SK-N-SH (cell line): Measurements from ENCODE around the gene GALNT18. TPM values are rescaled to one million over a fixed set of nuclear protein-coding genes. Genes with fewer than 3 reads are reported as not detected.

Experiments
- CTCF ChIA-PET: fragments of 300-600, 350-600 bp; formaldehyde crosslinking; extraction: SDS; loops from one replicate; lab custom pipeline; 2021; lab: Yijun Ruan, JAX
- POLR2A ChIA-PET: fragments of 350-600 bp; sonication (Branson Sonifier 250); formaldehyde crosslinking; extraction: SDS; loops from one replicate; lab custom pipeline; 2020; ENCODE audit warnings: antibody characterized with exemption, inconsistent platforms; lab: Yijun Ruan, JAX
- DNase-seq: peaks from one replicate; pipeline ENCODE4 v3.0.0; 2012
- H2AFZ ChIP-seq: fragments of 200-600 bp; sonication (generic); 2 replicates; pipeline ENCODE4 v1.8.1; 2016; ENCODE audit warnings: antibody characterized with exemption, mild to moderate bottlenecking, low read depth
- H3F3A ChIP-seq: fragments of 200-600 bp; sonication (generic); replicated peaks from 2 replicates; pipeline ENCODE3; 2016; ENCODE audit warnings: antibody characterized with exemption, mild to moderate bottlenecking; ENCODE audit not compliant: insufficient read depth
- H3K27ac ChIP-seq, 2 experiments: fragments of 200-500 bp in 1 of 2; fragments of 200-600 bp in 1 of 2; sonication (Bioruptor generic) in 1 of 2; sonication (generic), shearing (Covaris generic) in 1 of 2; 2 replicates each; pipeline versions ENCODE4 v1.5.1 to v1.6.1; 2014 to 2016; ENCODE audit warnings: low read depth in 2 of 2, inconsistent platforms in 1 of 2, low read length in 1 of 2, mild to moderate bottlenecking in 1 of 2, mixed read lengths in 1 of 2
- H3K27me3 ChIP-seq: fragments of 200-600 bp; sonication (generic), shearing (Covaris generic); 2 replicates; pipeline ENCODE4 v1.6.1; 2016; ENCODE audit warnings: mixed run types; ENCODE audit not compliant: insufficient read depth
- H3K36me3 ChIP-seq, 2 experiments: fragments of 200-500 bp in 1 of 2; fragments of 200-600 bp in 1 of 2; sonication (Bioruptor generic) in 1 of 2; sonication (generic) in 1 of 2; replicated peaks in 1 of 2; 2 replicates each; pipeline versions ENCODE3 to v1.5.1; 2014 to 2016; ENCODE audit warnings: low read length in 1 of 2, mild to moderate bottlenecking in 1 of 2; ENCODE audit not compliant: insufficient read depth in 2 of 2, control insufficient read depth in 1 of 2
- H3K4me1 ChIP-seq, 2 experiments: fragments of 200-500 bp in 1 of 2; fragments of 200-600 bp in 1 of 2; sonication (Bioruptor generic) in 1 of 2; sonication (generic), shearing (Covaris generic) in 1 of 2; 2 replicates each; pipeline versions ENCODE4 v1.5.1 to v1.6.1; 2014 to 2016; ENCODE audit warnings: low read depth in 1 of 2, low read length in 1 of 2, mixed run types in 1 of 2; ENCODE audit not compliant: insufficient read depth in 2 of 2, control insufficient read depth in 1 of 2
- H3K4me2 ChIP-seq: fragments of 200-600 bp; sonication (generic), shearing (Covaris generic); 2 replicates; pipeline ENCODE4 v1.6.1; 2017; ENCODE audit warnings: mixed run types
- H3K4me3 ChIP-seq, 2 experiments: fragments of 200-500 bp in 1 of 2; fragments of 200-600 bp in 1 of 2; sonication (Bioruptor generic) in 1 of 2; sonication (generic), shearing (Covaris generic) in 1 of 2; 2 replicates each; pipeline versions ENCODE4 v1.5.1 to v1.8.1; 2014 to 2016; ENCODE audit warnings: low read depth in 2 of 2, inconsistent platforms in 1 of 2, low read length in 1 of 2, mild to moderate bottlenecking in 1 of 2, mixed read lengths in 1 of 2, moderate library complexity in 1 of 2
- H3K79me2 ChIP-seq: fragments of 200-600 bp; sonication (generic); 2 replicates; pipeline ENCODE4 v1.8.1; 2017; ENCODE audit warnings: mild to moderate bottlenecking; ENCODE audit not compliant: insufficient read depth
- H3K9ac ChIP-seq: fragments of 200-600 bp; sonication (generic); 2 replicates; pipeline ENCODE4 v1.6.1; 2017; ENCODE audit warnings: mixed run types
- H3K9me2 ChIP-seq: fragments of 200-600 bp; sonication (generic); 2 replicates; pipeline ENCODE4 v1.6.1; 2017; ENCODE audit warnings: mixed run types
- H3K9me3 ChIP-seq: fragments of 200-600 bp; sonication (generic); 2 replicates; pipeline ENCODE4 v1.6.1; 2017; ENCODE audit warnings: mixed run types, mild to moderate bottlenecking, moderate library complexity
- H4K20me1 ChIP-seq: fragments of 200-600 bp; sonication (generic); 2 replicates; pipeline ENCODE4 v1.6.1; 2017; ENCODE audit warnings: mild to moderate bottlenecking, mixed run types; ENCODE audit not compliant: insufficient read depth
- CHD2 ChIP-seq: fragments of 150-350 bp; IDR thresholded peaks from 2 replicates; pipeline ENCODE4 v1.6.1; 2018; ENCODE audit warnings: low read length; ENCODE audit not compliant: partially characterized antibody
- ELF1 ChIP-seq: IDR thresholded peaks from 2 replicates; pipeline ENCODE4 v1.4.0; 2012
- EZH2phosphoT487 ChIP-seq: fragments of 200-600 bp; sonication (generic); IDR thresholded peaks from 2 replicates; pipeline ENCODE4 v1.6.1; 2017; ENCODE audit warnings: low read depth, mixed run types, mild to moderate bottlenecking, antibody characterized with exemption, moderate library complexity, borderline replicate concordance
- FOXM1 ChIP-seq: IDR thresholded peaks from 2 replicates; pipeline ENCODE4 v1.4.0; 2012; ENCODE audit warnings: low read depth, mild to moderate bottlenecking
- GABPA ChIP-seq: IDR thresholded peaks from 2 replicates; pipeline ENCODE4 v1.4.0; 2012; ENCODE audit warnings: low read depth, mild to moderate bottlenecking
- GATA2 ChIP-seq: sonication (generic); formaldehyde crosslinking; IDR thresholded peaks from 2 replicates; pipeline ENCODE4 v1.5.0; 2020; ENCODE audit warnings: mild to moderate bottlenecking, missing genetic modification reagents
- JUND ChIP-seq: IDR thresholded peaks from 2 replicates; pipeline ENCODE4 v1.4.0; 2012
- MXI1 ChIP-seq: IDR thresholded peaks from 2 replicates; pipeline ENCODE4 v1.6.1; 2012; ENCODE audit warnings: mild to moderate bottlenecking, low read depth, low read length, improper control_type of control experiment
- NFIC ChIP-seq: IDR thresholded peaks from 2 replicates; pipeline ENCODE4 v1.4.0; 2012; ENCODE audit warnings: borderline replicate concordance
- NRF1 ChIP-seq: IDR thresholded peaks from 2 replicates; pipeline ENCODE4 v1.6.1; 2012; ENCODE audit warnings: low read depth, mild to moderate bottlenecking, low read length
- RAD21 ChIP-seq: IDR thresholded peaks from 2 replicates; pipeline ENCODE4 v1.6.1; 2012; ENCODE audit warnings: mild to moderate bottlenecking, low read length
- RFX5 ChIP-seq: IDR thresholded peaks from 2 replicates; pipeline ENCODE4 v1.6.1; 2012; ENCODE audit warnings: mild to moderate bottlenecking, improper control_type of control experiment, low read length
- RXRA ChIP-seq: IDR thresholded peaks from 2 replicates; pipeline ENCODE4 v1.4.0; 2012; ENCODE audit warnings: low read depth, mild to moderate bottlenecking, borderline replicate concordance
- SMC3 ChIP-seq: IDR thresholded peaks from 2 replicates; pipeline ENCODE4 v1.6.1; 2012; ENCODE audit warnings: low read depth, low read length, improper control_type of control experiment
- TAF1 ChIP-seq: IDR thresholded peaks from 2 replicates; pipeline ENCODE4 v1.6.1; 2012; ENCODE audit warnings: low read depth, mild to moderate bottlenecking, low read length, moderate library complexity, borderline replicate concordance
- TCF12 ChIP-seq: IDR thresholded peaks from 2 replicates; pipeline ENCODE4 v1.4.0; 2012
- TEAD4 ChIP-seq: IDR thresholded peaks from 2 replicates; pipeline ENCODE4 v1.4.0; 2012; ENCODE audit warnings: mild to moderate bottlenecking, borderline replicate concordance; ENCODE audit not compliant: insufficient read depth
- YY1 ChIP-seq: IDR thresholded peaks from 2 replicates; pipeline ENCODE4 v1.4.0; 2012; ENCODE audit warnings: low read depth, mild to moderate bottlenecking
- WGBS: methylation state at CpG from one replicate; pipeline ENCODE4 v1.1.6; 2017; ENCODE audit warnings: low lambda C conversion rate; 5-methylcytosine and 5-hydroxymethylcytosine counted together
- polyA plus RNA-seq, 3 experiments: library from polyadenylated mRNA; depleted of rRNA; stranded (reverse); fragments of >200 nt; gene quantifications; 2 replicates each; pipeline ENCODE4 v1.2.3, GENCODE V29; 2012
- TF ChIP-seq, protein P1 (sequence below): IDR thresholded peaks from 2 replicates; pipeline ENCODE4 v1.4.0; 2012; ENCODE audit warnings: low read depth, borderline replicate concordance
- TF ChIP-seq, protein P2 (sequence below): IDR thresholded peaks from 2 replicates; pipeline ENCODE4 v1.4.0; 2012; ENCODE audit warnings: low read depth

The GALNT18 gene
- polyA plus RNA-seq, 1 of the 3 experiments (the other 2 are of a cell fraction): 0.64 TPM

DNA sequence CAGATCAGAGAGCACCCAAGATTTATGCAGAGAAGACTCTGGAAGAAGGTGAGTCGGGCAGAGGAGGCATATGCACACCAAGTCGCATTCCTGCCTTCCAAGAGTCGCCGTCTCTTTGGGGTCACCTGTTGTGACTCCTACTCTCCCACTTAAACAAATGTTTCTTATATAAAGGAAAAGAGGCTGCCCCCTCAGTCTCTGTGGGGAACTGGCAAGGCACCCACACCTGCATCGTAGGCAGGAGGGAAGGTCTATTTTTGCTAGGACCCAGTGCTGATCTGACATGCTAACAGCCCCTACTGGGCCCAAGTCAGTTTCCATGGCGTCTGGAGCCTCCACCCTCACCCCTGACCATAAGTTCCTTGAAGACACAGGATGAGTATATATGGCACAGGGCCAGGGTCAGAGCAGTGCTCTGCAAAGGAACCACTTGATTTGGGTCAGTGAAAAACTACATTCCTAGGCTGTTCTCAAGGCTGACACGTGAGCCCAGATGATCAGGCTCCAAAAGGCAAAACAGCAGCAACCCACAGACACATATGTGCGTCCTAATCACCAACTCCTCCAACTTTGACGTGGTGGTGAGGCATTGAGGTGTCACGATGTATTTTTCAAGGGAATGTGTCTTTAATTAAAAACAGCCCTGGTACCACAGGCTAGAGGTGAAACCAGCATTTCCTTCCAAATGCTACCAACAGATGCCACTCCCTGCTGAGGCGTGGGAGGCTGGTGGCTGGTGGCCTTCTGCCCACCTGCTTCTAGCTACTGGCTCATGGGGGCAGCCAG, 213.2 kb downstream of the GALNT18 start:
- no peaks in the 10 kb centered on the region for H3K9me3 ChIP-seq
- no peak overlapping the region for H3K9ac ChIP-seq
- H2AFZ ChIP-seq: no peak overlapping the region
- DNase-seq: no peak
- H3F3A ChIP-seq: no peaks in the 10 kb centered on the region
- H3K9me2 ChIP-seq: no peaks in the 10 kb centered on the region
- WGBS: 73% methylated on average over 10 of the region's 11 CpGs
- no peak overlapping the region for H3K4me3 ChIP-seq
- H3K4me1 ChIP-seq: peaks cover 0 to 45% of the 10 kb centered on the region in 2 experiments; a peak in 2 of 4 replicates
- ChIA-PET CTCF (interaction anchor here (1.6 to 3.7 kb wide), 2 partner anchors 379 to 475 kb away, joined by 4 to 13 read pairs; no protein-coding TSS in a partner anchor), POLR2A (no interaction called here)
- H3K79me2 ChIP-seq: no peaks in the 10 kb centered on the region
- no peak overlapping the region; a peak in 1 of 4 replicates for H3K27ac ChIP-seq
- no peak overlapping the region for H3K4me2 ChIP-seq
- H3K36me3 ChIP-seq: no peaks in the 10 kb centered on the region
- H3K27me3 ChIP-seq: peaks cover 4% of the 10 kb centered on the region; the same call in 1 of the 2 replicates
- no peak for TF ChIP-seq CHD2
- TF ChIP-seq GABPA: no peak
- no peak for TF ChIP-seq YY1
- TF ChIP-seq MXI1: no peak
- TF ChIP-seq, protein P1, sequence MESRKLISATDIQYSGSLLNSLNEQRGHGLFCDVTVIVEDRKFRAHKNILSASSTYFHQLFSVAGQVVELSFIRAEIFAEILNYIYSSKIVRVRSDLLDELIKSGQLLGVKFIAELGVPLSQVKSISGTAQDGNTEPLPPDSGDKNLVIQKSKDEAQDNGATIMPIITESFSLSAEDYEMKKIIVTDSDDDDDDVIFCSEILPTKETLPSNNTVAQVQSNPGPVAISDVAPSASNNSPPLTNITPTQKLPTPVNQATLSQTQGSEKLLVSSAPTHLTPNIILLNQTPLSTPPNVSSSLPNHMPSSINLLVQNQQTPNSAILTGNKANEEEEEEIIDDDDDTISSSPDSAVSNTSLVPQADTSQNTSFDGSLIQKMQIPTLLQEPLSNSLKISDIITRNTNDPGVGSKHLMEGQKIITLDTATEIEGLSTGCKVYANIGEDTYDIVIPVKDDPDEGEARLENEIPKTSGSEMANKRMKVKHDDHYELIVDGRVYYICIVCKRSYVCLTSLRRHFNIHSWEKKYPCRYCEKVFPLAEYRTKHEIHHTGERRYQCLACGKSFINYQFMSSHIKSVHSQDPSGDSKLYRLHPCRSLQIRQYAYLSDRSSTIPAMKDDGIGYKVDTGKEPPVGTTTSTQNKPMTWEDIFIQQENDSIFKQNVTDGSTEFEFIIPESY: no peak
- TF ChIP-seq NFIC: no peak
- TF ChIP-seq SMC3: no peak
- TF ChIP-seq NRF1: no peak
- TF ChIP-seq RAD21: no peak
- TF ChIP-seq TCF12: no peak; the same call in 1 of the 2 replicates
- no peak for TF ChIP-seq EZH2phosphoT487
- no peak for TF ChIP-seq GATA2 (CRISPR knock-in tag)
- no peak for TF ChIP-seq TAF1
- TF ChIP-seq JUND: no peak
- no peak for TF ChIP-seq ELF1
- no peak for TF ChIP-seq RXRA
- no peak for TF ChIP-seq RFX5
- no peak for TF ChIP-seq FOXM1
- no peak for TF ChIP-seq TEAD4
- TF ChIP-seq, protein P2, sequence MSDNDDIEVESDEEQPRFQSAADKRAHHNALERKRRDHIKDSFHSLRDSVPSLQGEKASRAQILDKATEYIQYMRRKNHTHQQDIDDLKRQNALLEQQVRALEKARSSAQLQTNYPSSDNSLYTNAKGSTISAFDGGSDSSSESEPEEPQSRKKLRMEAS: no peak
- TF ChIP-seq, all 33 proteins: peak for 0
- no peaks in the 10 kb centered on the region for H4K20me1 ChIP-seq
